HCT116 (cell line): ENCODE measurements around the gene SNRNP25. TPM values are rescaled to one million over a fixed set of nuclear protein-coding genes. Genes with fewer than 3 reads are reported as not detected.

Experiments used
- ATAC-seq: fragments of 200-7000 bp; cut with Tn5 transposase; 2 replicates; pipeline ENCODE4 v1.9.1; 2020; ENCODE audit warnings: mild to moderate bottlenecking, moderate library complexity
- BruUV-seq: library from RNA; stranded (reverse); fragments of 400-500 nt; replicated peaks from 2 replicates; lab custom pipeline; 2021; lab: Mats Ljungman, UMichigan
- CTCF ChIA-PET: fragments of 300-600 bp; sonication (Branson Sonifier 250); formaldehyde crosslinking; loops from one replicate; lab custom pipeline; 2021; ENCODE audit warnings: antibody characterized with exemption; lab: Charles Lee
- POLR2A ChIA-PET: fragments of 300-600, 350-600 bp; sonication (Branson Sonifier 250); formaldehyde crosslinking; loops from one replicate; lab custom pipeline; 2021; ENCODE audit warnings: antibody characterized with exemption; lab: Charles Lee
- RAD21 ChIA-PET, 2 experiments: fragments of 300-600 bp; sonication (Branson Sonifier 250); formaldehyde crosslinking; loops; one replicate each; lab custom pipeline; 2023; ENCODE audit warnings: low total read pairs in 2 of 2; ENCODE audit not compliant: uncharacterized antibody in 2 of 2, unreplicated experiment in 2 of 2, low non-redundant PET in 1 of 2; lab: Charles Lee
- DNase-seq: peaks from one replicate; pipeline ENCODE4 v3.0.0-alpha.2; 2010; ENCODE audit warnings: low read depth, low spot score
- H2AFZ ChIP-seq: fragments of 200-600 bp; shearing (Covaris generic), sonication (generic); 2 replicates; pipeline ENCODE4 v1.6.1; 2017; ENCODE audit warnings: low read depth, mixed run types, mixed read lengths, antibody characterized with exemption, low read length; ENCODE audit not compliant: poor library complexity, severe bottlenecking
- H3K27ac ChIP-seq: 2 replicates; pipeline ENCODE4 v1.5.1; 2012; ENCODE audit warnings: low read depth, low read length
- H3K27me3 ChIP-seq: fragments of 200-600 bp; sonication (generic); 2 replicates; pipeline ENCODE4 v1.6.1; 2016; ENCODE audit warnings: mixed run types, low read length, mixed read lengths; ENCODE audit not compliant: insufficient read depth
- H3K36me3 ChIP-seq, 2 experiments: fragments of 200-500 bp in 1 of 2; fragments of 200-600 bp in 1 of 2; sonication (Bioruptor generic) in 1 of 2; sonication (generic) in 1 of 2; 2 replicates each; pipeline versions ENCODE4 v1.5.1 to v1.6.1; 2014 to 2016; ENCODE audit warnings: low read length in 2 of 2, inconsistent platforms in 1 of 2, mixed read lengths in 1 of 2, mixed run types in 1 of 2; ENCODE audit not compliant: insufficient read depth in 2 of 2, control insufficient read depth in 1 of 2
- H3K4me1 ChIP-seq, 2 experiments: fragments of 200-600 bp in 1 of 2; sonication (generic) in 1 of 2; 2 replicates each; pipeline versions ENCODE4 v1.5.1 to v1.6.1; 2012 to 2017; ENCODE audit warnings: low read length in 2 of 2, inconsistent platforms in 1 of 2, mild to moderate bottlenecking in 1 of 2, mixed read lengths in 1 of 2, mixed run types in 1 of 2, moderate library complexity in 1 of 2; ENCODE audit not compliant: insufficient read depth in 2 of 2, control insufficient read depth in 1 of 2
- H3K4me2 ChIP-seq: fragments of 200-600 bp; sonication (generic); 2 replicates; pipeline ENCODE4 v1.6.1; 2017; ENCODE audit warnings: mixed run types, low read length, mixed read lengths
- H3K4me3 ChIP-seq, 2 experiments: fragments of 200-600 bp in 1 of 2; sonication (generic) in 1 of 2; replicated peaks in 1 of 2; 2 replicates each; pipeline ENCODE4 v1.5.1; 2011 to 2016; ENCODE audit warnings: low read length in 2 of 2, control low read depth in 1 of 2, low read depth in 1 of 2, mild to moderate bottlenecking in 1 of 2, mixed read lengths in 1 of 2, mixed run types in 1 of 2
- H3K79me2 ChIP-seq: fragments of 200-600 bp; sonication (generic); 2 replicates; pipeline ENCODE4 v1.6.1; 2017; ENCODE audit warnings: mild to moderate bottlenecking, mixed run types, low read length, moderate library complexity, mixed read lengths; ENCODE audit not compliant: insufficient read depth
- H3K9ac ChIP-seq: fragments of 200-600 bp; sonication (generic); 2 replicates; pipeline ENCODE4 v1.6.1; 2016; ENCODE audit warnings: low read length, mixed read lengths
- H3K9me2 ChIP-seq: fragments of 200-600 bp; sonication (generic), shearing (Covaris generic); 2 replicates; pipeline ENCODE4 v1.6.1; 2017; ENCODE audit warnings: mixed run types, mild to moderate bottlenecking, moderate library complexity; ENCODE audit not compliant: insufficient read depth
- H3K9me3 ChIP-seq, 2 experiments: fragments of 200-500 bp in 1 of 2; fragments of 200-600 bp in 1 of 2; sonication (Bioruptor generic) in 1 of 2; sonication (generic) in 1 of 2; 2 replicates each; pipeline ENCODE4 v1.6.1; 2014 to 2017; ENCODE audit warnings: low read length in 2 of 2, mixed read lengths in 2 of 2, inconsistent platforms in 1 of 2, low read depth in 1 of 2, mild to moderate bottlenecking in 1 of 2, mixed run types in 1 of 2, moderate library complexity in 1 of 2; ENCODE audit not compliant: control insufficient read depth in 1 of 2, insufficient read depth in 1 of 2
- H4K20me1 ChIP-seq: fragments of 200-600 bp; sonication (generic), shearing (Covaris generic); 2 replicates; pipeline ENCODE4 v1.6.1; 2017; ENCODE audit warnings: mixed run types, mild to moderate bottlenecking, moderate library complexity; ENCODE audit not compliant: insufficient read depth
- ATF3 ChIP-seq: IDR thresholded peaks from 2 replicates; pipeline ENCODE4 v1.6.1; 2012
- CEBPB ChIP-seq: IDR thresholded peaks from 2 replicates; pipeline ENCODE4 v1.6.1; 2012; ENCODE audit warnings: low read depth
- CTCF ChIP-seq, 3 experiments: fragments of 200-600 bp in 1 of 3; sonication (generic) in 1 of 3; IDR thresholded peaks in 2 of 3; conservative IDR thresholded peaks in 1 of 3; 2 replicates each; pipeline ENCODE4 v1.5.1; 2012 to 2017; ENCODE audit warnings: low read depth in 2 of 3, low read length in 2 of 3, antibody characterized with exemption in 1 of 3, borderline replicate concordance in 1 of 3, control low read depth in 1 of 3, mild to moderate bottlenecking in 1 of 3, mixed read lengths in 1 of 3, mixed run types in 1 of 3, moderate library complexity in 1 of 3; ENCODE audit not compliant: insufficient read depth in 1 of 3
- EGR1 ChIP-seq: IDR thresholded peaks from 2 replicates; pipeline ENCODE4 v1.6.1; 2012; ENCODE audit warnings: low read depth
- ELF1 ChIP-seq: IDR thresholded peaks from 2 replicates; pipeline ENCODE4 v1.6.1; 2012; ENCODE audit warnings: low read depth, borderline replicate concordance
- EZH2phosphoT487 ChIP-seq: fragments of 200-600 bp; IDR thresholded peaks from 2 replicates; pipeline ENCODE4 v1.6.1; 2018; ENCODE audit warnings: antibody characterized with exemption, borderline replicate concordance
- FOSL1 ChIP-seq: IDR thresholded peaks from 2 replicates; pipeline ENCODE4 v1.6.1; 2012; ENCODE audit warnings: low read depth
- MAX ChIP-seq: IDR thresholded peaks from 2 replicates; pipeline ENCODE4 v1.6.1; 2012
- POLR2A ChIP-seq: IDR thresholded peaks from 2 replicates; pipeline ENCODE4 v1.7.0; 2011; ENCODE audit warnings: borderline replicate concordance; ENCODE audit not compliant: insufficient read depth, insufficient read length; ENCODE audit errors: extremely low read depth
- POLR2AphosphoS5 ChIP-seq: IDR thresholded peaks from 2 replicates; pipeline ENCODE4 v1.6.1; 2011; ENCODE audit warnings: mild to moderate bottlenecking, low read depth, low read length, moderate library complexity
- RAD21 ChIP-seq: IDR thresholded peaks from 2 replicates; pipeline ENCODE4 v1.6.1; 2012; ENCODE audit warnings: low read depth, mild to moderate bottlenecking
- REST ChIP-seq: IDR thresholded peaks from 2 replicates; pipeline ENCODE4 v1.6.1; 2012; ENCODE audit warnings: low read depth
- SIN3A ChIP-seq: IDR thresholded peaks from 2 replicates; pipeline ENCODE4 v1.6.1; 2012; ENCODE audit warnings: low read depth
- SP1 ChIP-seq: IDR thresholded peaks from 2 replicates; pipeline ENCODE4 v1.6.1; 2012; ENCODE audit warnings: low read depth
- SRF ChIP-seq: IDR thresholded peaks from 2 replicates; pipeline ENCODE4 v1.6.1; 2012; ENCODE audit warnings: low read depth
- TCF7L2 ChIP-seq: IDR thresholded peaks from 2 replicates; pipeline ENCODE4 v1.7.0; 2011; ENCODE audit warnings: borderline replicate concordance, inconsistent platforms; ENCODE audit not compliant: insufficient read depth, insufficient read length; ENCODE audit errors: extremely low read depth
- YY1 ChIP-seq: IDR thresholded peaks from 2 replicates; pipeline ENCODE4 v1.6.1; 2011; ENCODE audit warnings: low read length, low read depth, moderate library complexity, mild to moderate bottlenecking; ENCODE audit not compliant: insufficient replicate concordance; ENCODE audit errors: extremely low read depth
- ZBTB33 ChIP-seq: IDR thresholded peaks from 2 replicates; pipeline ENCODE4 v1.6.1; 2011; ENCODE audit warnings: mild to moderate bottlenecking, low read length, moderate library complexity; ENCODE audit not compliant: insufficient replicate concordance; ENCODE audit errors: extremely low read depth
- ZFX ChIP-seq: fragments of 450-650 bp; IDR thresholded peaks from 2 replicates; pipeline ENCODE4 v1.6.1; 2017
- ZNF274 ChIP-seq: fragments of 200-500 bp; sonication (Bioruptor generic); IDR thresholded peaks from 2 replicates; pipeline ENCODE4 v1.6.1; 2014; ENCODE audit warnings: mild to moderate bottlenecking, low read depth, low read length, inconsistent platforms
- intact Hi-C: fragments of 100-400 bp; cut with micrococcal nuclease; formaldehyde crosslinking; loops from 2 replicates; pipeline ENCODE4 v1.10.0; 2022
- total RNA-seq: library from RNA; stranded (reverse); gene quantifications from one replicate; pipeline ENCODE4 v1.2.1, GENCODE V29; 2021; ENCODE audit not compliant: unreplicated experiment

SNRNP25 gene
- total RNA-seq, 1 experiment from 2014 or later = 24.5 TPM

- no peaks in the 10 kb centered on the region; a peak in 1 of 4 replicates for H3K36me3 ChIP-seq
- intact Hi-C loops = no loop called here
- TF ChIP-seq FOSL1 = no peak
- TF ChIP-seq SIN3A = no peak
- TF ChIP-seq YY1 = no peak
- TF ChIP-seq RAD21 = no peak
- no peak for TF ChIP-seq REST
- no peak for TF ChIP-seq ZBTB33
- no peak for TF ChIP-seq CTCF (IDR thresholded peaks at IDR 0.05 in 2 of 3, conservative IDR thresholded peaks at IDR 0.05 in 1 of 3; ENCODE audit: borderline replicate concordance in 1 of 3, insufficient read depth in 1 of 3, low read depth in 2 of 3, low read length in 2 of 3)
- no peak for TF ChIP-seq MAX
- no peak for TF ChIP-seq ATF3
- TF ChIP-seq POLR2A = no peak
- no peak for TF ChIP-seq TCF7L2
- TF ChIP-seq POLR2AphosphoS5 = no peak
- no peak for TF ChIP-seq ZNF274
- no peak for TF ChIP-seq CEBPB
- no peak for TF ChIP-seq SRF
- TF ChIP-seq SP1 = no peak
- no peak for TF ChIP-seq ELF1
- no peak for TF ChIP-seq ZFX
- no peak for TF ChIP-seq EZH2phosphoT487
- TF ChIP-seq EGR1 = no peak
- H3K9me2 ChIP-seq = no peaks in the 10 kb centered on the region
- no TSS peak for BruUV-seq
- no peak overlapping the region for H2AFZ ChIP-seq
- DNase-seq (no peak), ATAC-seq (no peak)
- H3K4me1 ChIP-seq = peaks cover 0 to 3% of the 10 kb centered on the region in 2 experiments; a peak in 1 of 4 replicates
- H3K9ac ChIP-seq = no peak overlapping the region
- H3K9me3 ChIP-seq = no peaks in the 10 kb centered on the region
- H3K79me2 ChIP-seq = no peaks in the 10 kb centered on the region
- no peaks in the 10 kb centered on the region for H4K20me1 ChIP-seq
- H3K27me3 ChIP-seq = no peaks in the 10 kb centered on the region
- ChIA-PET CTCF (no interaction called here), POLR2A (interaction anchor here (1.3 kb wide), 1 partner anchor 9 kb away, joined by 3 read pairs; the partner anchor contains the start of genes POLR3K and SNRNP25), RAD21 (no interaction called here)
- no peak overlapping the region for H3K4me2 ChIP-seq
- H3K4me3 ChIP-seq = no peak overlapping the region
- H3K27ac ChIP-seq = no peak overlapping the region
Observed at GRCh38 chr16:62283-62967, 8.8 kb downstream of the SNRNP25 start.
